Sigmoid colon (tissue), 7 donors: Measurements from ENCODE around the gene CLCN4. TPM values are rescaled to one million over a fixed set of nuclear protein-coding genes. Genes with fewer than 3 reads are reported as not detected.

Experiments
- DNase-seq: peaks from one replicate; pipeline ENCODE4 v3.0.0-alpha.2; 2019
- H3K27ac ChIP-seq, 4 donors: fragments of 200-600 bp; sonication (generic); one replicate each; pipeline ENCODE4 v1.5.1; 2016 to 2019; ENCODE audit warnings: mild to moderate bottlenecking in 1 of 4
- H3K27me3 ChIP-seq, 3 donors: fragments of 200-600 bp; sonication (generic); one replicate each; pipeline ENCODE4 v1.5.1; 2019; ENCODE audit warnings: mild to moderate bottlenecking in 1 of 3
- H3K36me3 ChIP-seq, 4 donors: fragments of 200-600 bp; sonication (generic); one replicate each; pipeline ENCODE4 v1.5.1; 2016 to 2019
- H3K4me1 ChIP-seq, 4 donors: fragments of 200-600 bp; sonication (generic); one replicate each; pipeline ENCODE4 v1.5.1; 2017 to 2019
- H3K4me3 ChIP-seq, 4 donors: fragments of 200-600 bp; sonication (generic); one replicate each; pipeline ENCODE4 v1.5.1; 2017 to 2019; ENCODE audit warnings: mild to moderate bottlenecking in 2 of 4, moderate library complexity in 1 of 4
- H3K9me3 ChIP-seq, 4 donors: fragments of 200-600 bp in 3 of 4; sonication (generic) in 3 of 4; one replicate each; pipeline versions ENCODE4 v1.5.1 to v1.6.1; 2013 to 2019
- EP300 ChIP-seq, 4 donors: sonication (generic); formaldehyde crosslinking; IDR thresholded peaks; one replicate each; pipeline ENCODE4 v1.6.1; 2017; ENCODE audit warnings: antibody characterized with exemption in 4 of 4
- POLR2A ChIP-seq, 2 donors: fragments of 450-650 bp; IDR thresholded peaks; one replicate each; pipeline ENCODE4 v1.6.1; 2016; ENCODE audit warnings: antibody characterized with exemption in 2 of 2, mild to moderate bottlenecking in 2 of 2, moderate library complexity in 2 of 2
- POLR2AphosphoS5 ChIP-seq, 4 donors: sonication (generic); formaldehyde crosslinking; IDR thresholded peaks; one replicate each; pipeline ENCODE4 v1.6.1; 2017; ENCODE audit warnings: antibody characterized with exemption in 4 of 4
- WGBS, 2 donors: extraction: QIAGEN DNeasy Blood & Tissue Kit; methylation state at CpG; one replicate each; pipeline ENCODE4 v1.1.7; 2013; 5-methylcytosine and 5-hydroxymethylcytosine counted together
- intact Hi-C: fragments of 100-400 bp; cut with DNase I; formaldehyde crosslinking; loops from one replicate; pipeline ENCODE4 v1.15.1; 2023
- polyA plus RNA-seq, 3 donors: library from polyadenylated mRNA; stranded (reverse); fragments of 200-250 nt; gene quantifications; one replicate each; pipeline ENCODE4 v1.2.3, GENCODE V29; 2013
- total RNA-seq, 4 donors: library from RNA; depleted of rRNA; stranded (reverse); fragments of >200 nt; gene quantifications; one replicate each; pipeline ENCODE4 v1.1.0, GENCODE V29; 2016
- TF ChIP-seq, protein P1 (sequence below), 4 experiments: fragments of 450-650 bp in 3 of 4; fragments of 200-600 bp in 1 of 4; IDR thresholded peaks; one replicate each; pipeline ENCODE4 v1.5.1; 2016 to 2019; ENCODE audit warnings: antibody characterized with exemption in 4 of 4, mild to moderate bottlenecking in 3 of 4, moderate library complexity in 2 of 4
- donor health status: healthy with polysubstance abuse.
- donor health status: Bipolar disorder and iron deficiency.
- donor health status: healthy.

The CLCN4 gene
- total and polyA plus RNA-seq, 7 donors = under 0.01 to 1.1 (median 0.71) TPM

DNA sequence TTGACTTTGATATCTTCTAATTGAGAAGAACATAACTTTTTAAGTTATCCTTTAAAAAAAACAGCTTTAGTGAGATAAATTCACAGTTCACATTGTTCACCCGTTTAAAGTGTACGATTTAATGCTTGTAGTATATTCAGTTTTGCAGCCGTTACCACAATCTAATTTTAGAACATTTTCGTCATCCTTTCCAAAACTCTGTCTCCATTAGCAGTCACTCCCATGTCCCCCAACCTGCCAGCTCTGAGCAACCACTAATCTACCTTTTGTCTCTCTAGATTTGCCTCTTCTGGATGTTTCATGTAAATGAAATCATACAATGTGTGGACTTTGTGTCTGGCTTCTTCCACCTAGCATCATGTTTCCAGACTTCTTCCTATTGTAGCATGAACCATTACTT, 38.6 kb downstream of the CLCN4 start:
- no peak overlapping the region for H3K27ac ChIP-seq
- H3K27me3 ChIP-seq = no peaks in the 10 kb centered on the region
- no peak overlapping the region for H3K4me3 ChIP-seq
- intact Hi-C loops = loop anchor here (10.0 kb wide), 1 partner anchor 129 kb away; no protein-coding TSS in a partner anchor
- no peaks in the 10 kb centered on the region for H3K36me3 ChIP-seq
- H3K9me3 ChIP-seq = no peaks in the 10 kb centered on the region
- 82 to 89% methylated on average over 4 of the region's 4 CpGs for WGBS, 2 donors
- H3K4me1 ChIP-seq = peaks cover 0 to 3% (median 0%) of the 10 kb centered on the region in 4 donors
- no peak for DNase-seq
- TF ChIP-seq, protein P1, sequence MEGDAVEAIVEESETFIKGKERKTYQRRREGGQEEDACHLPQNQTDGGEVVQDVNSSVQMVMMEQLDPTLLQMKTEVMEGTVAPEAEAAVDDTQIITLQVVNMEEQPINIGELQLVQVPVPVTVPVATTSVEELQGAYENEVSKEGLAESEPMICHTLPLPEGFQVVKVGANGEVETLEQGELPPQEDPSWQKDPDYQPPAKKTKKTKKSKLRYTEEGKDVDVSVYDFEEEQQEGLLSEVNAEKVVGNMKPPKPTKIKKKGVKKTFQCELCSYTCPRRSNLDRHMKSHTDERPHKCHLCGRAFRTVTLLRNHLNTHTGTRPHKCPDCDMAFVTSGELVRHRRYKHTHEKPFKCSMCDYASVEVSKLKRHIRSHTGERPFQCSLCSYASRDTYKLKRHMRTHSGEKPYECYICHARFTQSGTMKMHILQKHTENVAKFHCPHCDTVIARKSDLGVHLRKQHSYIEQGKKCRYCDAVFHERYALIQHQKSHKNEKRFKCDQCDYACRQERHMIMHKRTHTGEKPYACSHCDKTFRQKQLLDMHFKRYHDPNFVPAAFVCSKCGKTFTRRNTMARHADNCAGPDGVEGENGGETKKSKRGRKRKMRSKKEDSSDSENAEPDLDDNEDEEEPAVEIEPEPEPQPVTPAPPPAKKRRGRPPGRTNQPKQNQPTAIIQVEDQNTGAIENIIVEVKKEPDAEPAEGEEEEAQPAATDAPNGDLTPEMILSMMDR (IDR thresholded peaks at IDR 0.05) = no peak
- no peak for TF ChIP-seq POLR2AphosphoS5 (IDR thresholded peaks at IDR 0.05)
- TF ChIP-seq POLR2A (IDR thresholded peaks at IDR 0.05) = no peak
- TF ChIP-seq EP300 (IDR thresholded peaks at IDR 0.05) = no peak

DNA sequence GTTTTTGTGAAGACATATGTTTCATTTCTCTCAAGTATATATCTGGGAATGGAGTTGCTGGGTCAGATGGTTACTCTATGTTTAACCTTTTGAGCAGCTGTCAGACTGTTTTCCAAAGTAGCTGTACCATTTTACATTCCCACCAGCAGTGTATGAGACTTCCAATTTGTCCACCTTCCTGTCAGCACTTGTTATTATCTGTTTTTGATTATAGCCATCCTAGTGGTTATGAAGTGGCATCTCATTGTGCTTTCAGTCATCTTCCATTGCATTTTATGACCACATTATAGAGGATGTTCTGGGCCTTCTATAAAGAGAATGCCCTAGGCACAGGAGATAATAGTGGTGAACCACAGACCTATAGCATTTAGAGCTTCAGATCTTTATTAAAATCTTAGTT, 39.2 kb downstream of the CLCN4 start:
- Histone ChIP-seq H3K27ac (no peak overlapping the region), H3K4me3 (no peak overlapping the region), H3K36me3 (no peaks in the 10 kb centered on the region), H3K9me3 (no peaks in the 10 kb centered on the region), H3K4me1 (no peaks in the 10 kb centered on the region), H3K27me3 (no peaks in the 10 kb centered on the region)
- intact Hi-C loops = loop anchor here (10.0 kb wide), 1 partner anchor 129 kb away; no protein-coding TSS in a partner anchor
- TF ChIP-seq POLR2AphosphoS5 (IDR thresholded peaks at IDR 0.05) = no peak
- DNase-seq = no peak

GRCh38 chrX:10197279-10198210, 40.8 kb downstream of the CLCN4 start:
- intact Hi-C loops = loop anchor here (10.0 kb wide), 1 partner anchor 127 kb away; no protein-coding TSS in a partner anchor
- 47 to 84% methylated on average over 18 of the region's 18 CpGs for WGBS, 2 donors
- TF ChIP-seq, protein P1 (IDR thresholded peaks at IDR 0.05) = no peak

GRCh38 chrX:10198254-10198653, 41.5 kb downstream of the CLCN4 start:
- 74 to 83% methylated on average over 5 of the region's 5 CpGs for WGBS, 2 donors
- H3K27ac ChIP-seq = peak overlapping the region in 2 of 4 donors; percentile 15 to 52
- no peaks in the 10 kb centered on the region for H3K27me3 ChIP-seq
- H3K4me3 ChIP-seq = no peak overlapping the region
- no peaks in the 10 kb centered on the region for H3K9me3 ChIP-seq
- TF ChIP-seq POLR2AphosphoS5 (IDR thresholded peaks at IDR 0.05) = no peak
- TF ChIP-seq, protein P1 (IDR thresholded peaks at IDR 0.05) = no peak
- no peak for TF ChIP-seq POLR2A (IDR thresholded peaks at IDR 0.05)
- TF ChIP-seq EP300 (IDR thresholded peaks at IDR 0.05) = no peak
- intact Hi-C loops = loop anchor here (10.0 kb wide), 1 partner anchor 127 kb away; no protein-coding TSS in a partner anchor
- H3K4me1 ChIP-seq = no peaks in the 10 kb centered on the region
- no peaks in the 10 kb centered on the region for H3K36me3 ChIP-seq
- DNase-seq = no peak

More at GRCh38 chrX:10197279-10198210, 40.8 kb downstream of the CLCN4 start:
- H3K27ac ChIP-seq = peak overlapping the region in 3 of 4 donors; percentile 5 to 52 (median 14)
- H3K4me3 ChIP-seq = no peak overlapping the region
- no peaks in the 10 kb centered on the region for H3K9me3 ChIP-seq
- no peak for DNase-seq
- no peaks in the 10 kb centered on the region for H3K27me3 ChIP-seq
- H3K36me3 ChIP-seq = no peaks in the 10 kb centered on the region
- H3K4me1 ChIP-seq = no peaks in the 10 kb centered on the region

DNA sequence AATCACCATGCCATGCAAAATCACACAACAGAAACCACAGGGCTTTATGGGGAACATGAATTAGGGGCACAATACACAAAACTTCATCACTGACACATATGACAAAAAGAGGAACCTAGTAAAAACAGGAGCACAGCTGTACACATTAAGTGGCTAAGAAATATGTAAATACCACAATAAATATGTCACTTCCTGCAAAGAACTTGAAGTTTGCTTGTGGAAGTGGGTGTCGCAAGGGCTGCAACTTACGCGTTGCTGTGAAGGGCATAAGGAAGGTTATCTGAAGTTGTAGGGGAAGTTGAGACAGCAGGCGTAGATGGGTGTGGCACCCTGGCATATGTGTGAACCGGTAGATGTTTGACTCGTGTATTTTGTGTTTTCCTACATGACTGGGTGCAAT, 42.4 kb downstream of the CLCN4 start:
- DNase-seq = peak; percentile 72
- WGBS, 2 donors = 22 to 30% methylated on average over 6 of the region's 6 CpGs
- Histone ChIP-seq H3K27ac (peak overlapping the region in 1 of 4 donors; percentile 52), H3K9me3 (no peaks in the 10 kb centered on the region), H3K27me3 (no peaks in the 10 kb centered on the region), H3K4me1 (no peaks in the 10 kb centered on the region), H3K36me3 (no peaks in the 10 kb centered on the region), H3K4me3 (no peak overlapping the region)
- TF ChIP-seq, protein P1 (IDR thresholded peaks at IDR 0.05) = no peak
- TF ChIP-seq EP300 (IDR thresholded peaks at IDR 0.05) (peak in 1 of 4 donors; percentile 45), POLR2A (IDR thresholded peaks at IDR 0.05) (no peak), POLR2AphosphoS5 (IDR thresholded peaks at IDR 0.05) (no peak)
- intact Hi-C loops = loop anchor here (10.0 kb wide), 1 partner anchor 126 kb away; no protein-coding TSS in a partner anchor
